Neural progenitor cell (in vitro differentiated cells): Measurements from ENCODE around the gene ATXN3.

Experiments
- CTCF ChIP-seq: fragments of 200-600 bp; sonication (generic); IDR thresholded peaks from 2 replicates; pipeline ENCODE4 v1.5.1; 2017; ENCODE audit warnings: antibody characterized with exemption, mild to moderate bottlenecking
- EZH2 ChIP-seq: fragments of 200-600 bp; sonication (generic); IDR thresholded peaks from 2 replicates; pipeline ENCODE4 v1.6.1; 2017; ENCODE audit warnings: antibody characterized with exemption, mild to moderate bottlenecking, moderate library complexity
- EZH2phosphoT487 ChIP-seq: fragments of 200-600 bp; sonication (generic); IDR thresholded peaks from 2 replicates; pipeline ENCODE4 v1.6.1; 2017; ENCODE audit warnings: antibody characterized with exemption

GRCh38 chr14:92106143-92106926, at the start of gene ATXN3:
- TF ChIP-seq CTCF (peak; percentile 75), EZH2 (no peak), EZH2phosphoT487 (no peak)
